Astrocyte of the spinal cord (primary cell): ENCODE measurements around the gene CEP85L.

Experiments
- DNase-seq: peaks from one replicate; pipeline ENCODE4 v3.0.0; 2011; ENCODE audit warnings: low read depth, low spot score
- H3K4me3 ChIP-seq: 2 replicates; pipeline ENCODE4 v1.5.1; 2011; ENCODE audit warnings: low read depth, mild to moderate bottlenecking, low read length, moderate library complexity
- in situ Hi-C: cut with HindIII; loops from 2 replicates; pipeline ENCODE4 v1.10.0; 2017; ENCODE audit warnings: low sequenced_read_pairs
- TF ChIP-seq, protein P1 (sequence below): IDR thresholded peaks from 2 replicates; pipeline ENCODE4 v1.5.1; 2012; ENCODE audit warnings: low read depth, mild to moderate bottlenecking, low read length, inconsistent platforms

CEP85L gene

DNA sequence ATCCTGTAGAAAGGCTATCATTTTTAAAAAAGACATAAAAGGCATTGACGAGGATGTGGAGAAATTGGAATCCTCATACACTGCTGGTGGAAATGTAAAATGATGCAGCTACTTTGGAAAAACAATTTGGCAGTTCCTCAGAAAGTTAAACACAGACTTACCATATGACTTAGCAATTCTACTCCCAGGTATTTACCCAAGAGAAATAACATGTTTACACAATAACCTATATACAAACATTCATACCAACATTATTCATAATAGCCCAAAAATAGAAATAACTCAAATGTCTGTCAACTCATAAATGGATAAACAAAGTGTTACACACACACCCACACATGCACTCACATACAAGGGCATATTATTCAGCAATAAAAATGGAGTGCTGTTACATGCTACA lies 23.4 kb upstream of the CEP85L start:
- DNase-seq: no peak

DNA sequence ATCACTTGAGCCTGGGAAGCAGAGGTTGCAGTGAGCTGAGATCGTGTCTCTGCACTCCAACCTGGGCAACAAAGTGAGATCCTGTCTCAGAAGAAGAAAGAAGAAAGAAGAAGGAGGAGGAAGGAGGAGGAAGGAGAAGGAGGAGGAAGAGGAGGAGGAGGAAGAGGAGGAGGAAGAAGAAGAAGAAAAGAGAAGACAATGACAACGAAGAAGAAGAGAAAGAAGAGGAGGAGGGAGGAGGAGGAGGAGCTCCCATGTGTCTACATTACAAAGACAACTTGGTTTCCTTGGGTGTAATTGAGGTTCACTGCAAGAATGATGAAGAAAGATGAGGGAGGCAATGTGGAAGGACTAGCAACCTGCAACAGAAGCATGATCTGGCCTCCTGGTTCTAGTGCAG lies 21.3 kb upstream of the CEP85L start:
- H3K4me3 ChIP-seq: no peak overlapping the region
- DNase-seq: no peak
- TF ChIP-seq, protein P1, sequence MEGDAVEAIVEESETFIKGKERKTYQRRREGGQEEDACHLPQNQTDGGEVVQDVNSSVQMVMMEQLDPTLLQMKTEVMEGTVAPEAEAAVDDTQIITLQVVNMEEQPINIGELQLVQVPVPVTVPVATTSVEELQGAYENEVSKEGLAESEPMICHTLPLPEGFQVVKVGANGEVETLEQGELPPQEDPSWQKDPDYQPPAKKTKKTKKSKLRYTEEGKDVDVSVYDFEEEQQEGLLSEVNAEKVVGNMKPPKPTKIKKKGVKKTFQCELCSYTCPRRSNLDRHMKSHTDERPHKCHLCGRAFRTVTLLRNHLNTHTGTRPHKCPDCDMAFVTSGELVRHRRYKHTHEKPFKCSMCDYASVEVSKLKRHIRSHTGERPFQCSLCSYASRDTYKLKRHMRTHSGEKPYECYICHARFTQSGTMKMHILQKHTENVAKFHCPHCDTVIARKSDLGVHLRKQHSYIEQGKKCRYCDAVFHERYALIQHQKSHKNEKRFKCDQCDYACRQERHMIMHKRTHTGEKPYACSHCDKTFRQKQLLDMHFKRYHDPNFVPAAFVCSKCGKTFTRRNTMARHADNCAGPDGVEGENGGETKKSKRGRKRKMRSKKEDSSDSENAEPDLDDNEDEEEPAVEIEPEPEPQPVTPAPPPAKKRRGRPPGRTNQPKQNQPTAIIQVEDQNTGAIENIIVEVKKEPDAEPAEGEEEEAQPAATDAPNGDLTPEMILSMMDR: no peak
- in situ Hi-C loops: no loop called here

More for the DNA sequence above, 23.4 kb upstream of the CEP85L start:
- TF ChIP-seq, protein P1: no peak
- in situ Hi-C loops: no loop called here
- no peak overlapping the region for H3K4me3 ChIP-seq

DNA sequence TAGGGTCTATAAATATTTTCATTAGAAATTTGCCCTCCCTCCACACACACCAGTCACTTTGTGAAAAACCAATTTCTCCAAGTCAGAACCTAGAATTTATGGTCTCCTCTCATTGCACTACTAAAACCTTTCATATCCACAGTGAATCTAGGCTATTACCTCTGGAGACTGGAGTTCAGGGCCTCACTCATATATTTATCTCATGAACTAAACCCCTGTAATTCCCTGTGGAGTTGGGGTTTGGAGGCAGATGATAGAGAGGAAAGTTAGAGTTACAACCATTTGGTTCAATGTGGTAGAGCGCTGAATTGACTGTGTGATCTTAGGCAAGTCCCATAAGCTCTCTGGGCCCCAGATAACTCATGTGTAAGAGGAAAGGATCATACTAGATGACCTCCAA lies 18.2 kb upstream of the CEP85L start:
- TF ChIP-seq, protein P1: no peak
- in situ Hi-C loops: no loop called here
- H3K4me3 ChIP-seq: no peak overlapping the region
- no peak for DNase-seq

DNA sequence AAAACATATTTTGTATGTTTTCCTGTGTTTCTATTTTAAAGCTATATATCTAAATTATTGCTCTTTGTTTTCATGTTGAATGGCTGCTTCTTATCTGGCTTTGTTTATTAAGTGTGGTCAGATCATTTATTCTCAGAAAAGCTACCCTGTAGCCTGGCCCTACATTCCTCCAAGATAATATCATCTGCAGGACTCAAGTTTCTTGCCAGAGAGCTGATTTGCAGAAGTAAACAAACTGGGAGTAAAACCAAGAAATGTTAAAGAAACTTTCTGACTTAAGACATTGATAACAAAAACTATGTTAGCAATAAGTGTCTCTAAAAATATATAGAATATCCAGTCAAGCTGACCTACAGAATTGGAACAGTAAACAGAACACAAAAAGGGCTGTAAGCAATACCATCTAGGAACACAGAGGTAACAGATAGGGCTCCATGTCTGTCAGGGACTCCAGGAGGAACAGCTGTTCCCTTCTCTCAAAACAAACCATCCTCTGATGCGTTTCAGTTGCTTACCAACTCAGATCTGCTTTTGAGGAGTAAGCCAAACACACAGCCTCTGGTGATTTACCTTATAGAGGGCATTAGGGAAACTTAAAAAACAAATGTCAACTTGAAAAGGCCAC lies 17.5 kb upstream of the CEP85L start:
- in situ Hi-C loops: no loop called here
- H3K4me3 ChIP-seq: no peak overlapping the region
- peak; percentile 59 for DNase-seq
- TF ChIP-seq, protein P1: no peak

DNA sequence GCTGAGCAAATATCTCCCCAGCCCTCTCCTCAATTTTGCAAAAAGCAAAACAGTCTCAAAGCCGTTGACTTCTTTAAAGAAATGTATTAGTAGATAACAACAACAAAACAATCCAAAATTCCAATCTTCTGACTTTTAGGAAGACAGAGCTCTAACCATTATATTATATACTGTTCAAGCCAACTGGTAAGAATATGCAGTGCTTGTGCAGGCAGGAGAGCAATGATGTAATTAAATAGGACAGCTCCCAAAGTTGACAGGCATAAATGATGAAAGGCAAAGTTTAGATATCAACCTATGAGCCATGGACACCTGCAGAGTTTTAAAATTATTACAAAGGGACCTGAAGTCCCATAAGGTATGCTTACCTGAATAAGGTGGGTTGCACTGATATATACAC lies 16.6 kb upstream of the CEP85L start:
- TF ChIP-seq, protein P1: no peak
- no peak for DNase-seq
- in situ Hi-C loops: no loop called here
- no peak overlapping the region for H3K4me3 ChIP-seq

DNA sequence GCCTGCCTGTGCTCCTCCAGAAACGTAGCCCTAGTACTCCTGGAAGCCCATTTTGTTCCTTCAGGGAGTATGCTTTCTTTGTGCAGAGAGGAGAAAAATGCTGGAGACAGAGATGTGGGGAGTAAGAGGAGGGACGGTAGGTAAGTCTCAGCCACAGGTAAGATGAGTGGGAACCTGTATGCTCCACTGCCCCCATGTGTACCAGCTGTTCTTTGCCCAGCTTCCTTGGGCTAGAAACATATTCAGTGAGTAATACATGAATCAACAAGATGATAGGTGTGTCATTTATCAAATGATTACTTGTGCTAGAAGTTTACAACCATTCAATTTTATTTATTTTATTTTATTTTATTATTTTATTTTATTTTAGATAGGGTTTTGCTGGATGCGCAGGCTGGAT lies 13.6 kb upstream of the CEP85L start:
- TF ChIP-seq, protein P1: no peak
- no peak for DNase-seq
- in situ Hi-C loops: no loop called here
- no peak overlapping the region for H3K4me3 ChIP-seq
